Sigmoid colon (tissue), 7 donors: ENCODE measurements around the gene NPAS4. TPM values are rescaled to one million over a fixed set of nuclear protein-coding genes. Genes with fewer than 3 reads are reported as not detected.

Experiments
- DNase-seq: peaks from one replicate; pipeline ENCODE4 v3.0.0-alpha.2; 2019
- H3K27ac ChIP-seq, 4 donors: fragments of 200-600 bp; sonication (generic); one replicate each; pipeline ENCODE4 v1.5.1; 2016 to 2019; ENCODE audit warnings: mild to moderate bottlenecking in 1 of 4
- H3K27me3 ChIP-seq, 3 donors: fragments of 200-600 bp; sonication (generic); one replicate each; pipeline ENCODE4 v1.5.1; 2019; ENCODE audit warnings: mild to moderate bottlenecking in 1 of 3
- H3K36me3 ChIP-seq, 4 donors: fragments of 200-600 bp; sonication (generic); one replicate each; pipeline ENCODE4 v1.5.1; 2016 to 2019
- H3K4me1 ChIP-seq, 4 donors: fragments of 200-600 bp; sonication (generic); one replicate each; pipeline ENCODE4 v1.5.1; 2017 to 2019
- H3K4me3 ChIP-seq, 4 donors: fragments of 200-600 bp; sonication (generic); one replicate each; pipeline ENCODE4 v1.5.1; 2017 to 2019; ENCODE audit warnings: mild to moderate bottlenecking in 2 of 4, moderate library complexity in 1 of 4
- H3K9me3 ChIP-seq, 4 donors: fragments of 200-600 bp in 3 of 4; sonication (generic) in 3 of 4; one replicate each; pipeline versions ENCODE4 v1.5.1 to v1.6.1; 2013 to 2019
- EP300 ChIP-seq, 4 donors: sonication (generic); formaldehyde crosslinking; IDR thresholded peaks; one replicate each; pipeline ENCODE4 v1.6.1; 2017; ENCODE audit warnings: antibody characterized with exemption in 4 of 4
- POLR2A ChIP-seq, 2 donors: fragments of 450-650 bp; IDR thresholded peaks; one replicate each; pipeline ENCODE4 v1.6.1; 2016; ENCODE audit warnings: antibody characterized with exemption in 2 of 2, mild to moderate bottlenecking in 2 of 2, moderate library complexity in 2 of 2
- POLR2AphosphoS5 ChIP-seq, 4 donors: sonication (generic); formaldehyde crosslinking; IDR thresholded peaks; one replicate each; pipeline ENCODE4 v1.6.1; 2017; ENCODE audit warnings: antibody characterized with exemption in 4 of 4
- WGBS, 2 donors: extraction: QIAGEN DNeasy Blood & Tissue Kit; methylation state at CpG; one replicate each; pipeline ENCODE4 v1.1.7; 2013; 5-methylcytosine and 5-hydroxymethylcytosine counted together
- intact Hi-C: fragments of 100-400 bp; cut with DNase I; formaldehyde crosslinking; loops from one replicate; pipeline ENCODE4 v1.15.1; 2023
- polyA plus RNA-seq, 3 donors: library from polyadenylated mRNA; stranded (reverse); fragments of 200-250 nt; gene quantifications; one replicate each; pipeline ENCODE4 v1.2.3, GENCODE V29; 2013
- total RNA-seq, 4 donors: library from RNA; depleted of rRNA; stranded (reverse); fragments of >200 nt; gene quantifications; one replicate each; pipeline ENCODE4 v1.1.0, GENCODE V29; 2016
- TF ChIP-seq, protein P1 (sequence below), 4 experiments: fragments of 450-650 bp in 3 of 4; fragments of 200-600 bp in 1 of 4; IDR thresholded peaks; one replicate each; pipeline ENCODE4 v1.5.1; 2016 to 2019; ENCODE audit warnings: antibody characterized with exemption in 4 of 4, mild to moderate bottlenecking in 3 of 4, moderate library complexity in 2 of 4
- donor health status: healthy with polysubstance abuse.
- donor health status: Bipolar disorder and iron deficiency.
- donor health status: healthy.

Gene NPAS4
- total and polyA plus RNA-seq, 7 donors: 0.19 to 2.5 (median 0.71) TPM; not detected in 2

DNA sequence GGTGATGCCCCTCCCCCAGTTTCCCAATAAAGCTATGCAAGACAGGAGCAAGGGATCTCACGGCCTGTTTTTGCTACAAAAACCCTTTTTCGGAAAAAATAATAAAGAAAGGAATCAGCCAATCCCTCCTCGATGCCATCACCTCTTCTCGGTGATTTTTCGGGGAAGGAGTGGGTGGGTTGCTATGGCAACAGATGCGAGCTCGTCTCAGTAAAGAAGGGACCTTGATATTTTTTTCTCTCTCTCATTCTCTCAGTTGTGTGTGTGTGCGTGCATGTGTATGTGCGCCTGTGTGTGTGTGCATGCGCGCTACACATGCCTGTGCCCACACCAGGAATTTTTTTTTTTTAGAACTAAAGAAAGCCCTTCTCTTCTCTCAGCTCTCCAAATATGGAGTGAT, 3.8 kb upstream of the NPAS4 start:
- intact Hi-C loops: no loop called here
- peak overlapping the region in 2 of 4 donors; percentile 39 to 96 for H3K27ac ChIP-seq
- TF ChIP-seq EP300 (IDR thresholded peaks at IDR 0.05): no peak
- no peak for TF ChIP-seq POLR2AphosphoS5 (IDR thresholded peaks at IDR 0.05)
- TF ChIP-seq POLR2A (IDR thresholded peaks at IDR 0.05): no peak
- TF ChIP-seq, protein P1, sequence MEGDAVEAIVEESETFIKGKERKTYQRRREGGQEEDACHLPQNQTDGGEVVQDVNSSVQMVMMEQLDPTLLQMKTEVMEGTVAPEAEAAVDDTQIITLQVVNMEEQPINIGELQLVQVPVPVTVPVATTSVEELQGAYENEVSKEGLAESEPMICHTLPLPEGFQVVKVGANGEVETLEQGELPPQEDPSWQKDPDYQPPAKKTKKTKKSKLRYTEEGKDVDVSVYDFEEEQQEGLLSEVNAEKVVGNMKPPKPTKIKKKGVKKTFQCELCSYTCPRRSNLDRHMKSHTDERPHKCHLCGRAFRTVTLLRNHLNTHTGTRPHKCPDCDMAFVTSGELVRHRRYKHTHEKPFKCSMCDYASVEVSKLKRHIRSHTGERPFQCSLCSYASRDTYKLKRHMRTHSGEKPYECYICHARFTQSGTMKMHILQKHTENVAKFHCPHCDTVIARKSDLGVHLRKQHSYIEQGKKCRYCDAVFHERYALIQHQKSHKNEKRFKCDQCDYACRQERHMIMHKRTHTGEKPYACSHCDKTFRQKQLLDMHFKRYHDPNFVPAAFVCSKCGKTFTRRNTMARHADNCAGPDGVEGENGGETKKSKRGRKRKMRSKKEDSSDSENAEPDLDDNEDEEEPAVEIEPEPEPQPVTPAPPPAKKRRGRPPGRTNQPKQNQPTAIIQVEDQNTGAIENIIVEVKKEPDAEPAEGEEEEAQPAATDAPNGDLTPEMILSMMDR (IDR thresholded peaks at IDR 0.05): no peak

DNA sequence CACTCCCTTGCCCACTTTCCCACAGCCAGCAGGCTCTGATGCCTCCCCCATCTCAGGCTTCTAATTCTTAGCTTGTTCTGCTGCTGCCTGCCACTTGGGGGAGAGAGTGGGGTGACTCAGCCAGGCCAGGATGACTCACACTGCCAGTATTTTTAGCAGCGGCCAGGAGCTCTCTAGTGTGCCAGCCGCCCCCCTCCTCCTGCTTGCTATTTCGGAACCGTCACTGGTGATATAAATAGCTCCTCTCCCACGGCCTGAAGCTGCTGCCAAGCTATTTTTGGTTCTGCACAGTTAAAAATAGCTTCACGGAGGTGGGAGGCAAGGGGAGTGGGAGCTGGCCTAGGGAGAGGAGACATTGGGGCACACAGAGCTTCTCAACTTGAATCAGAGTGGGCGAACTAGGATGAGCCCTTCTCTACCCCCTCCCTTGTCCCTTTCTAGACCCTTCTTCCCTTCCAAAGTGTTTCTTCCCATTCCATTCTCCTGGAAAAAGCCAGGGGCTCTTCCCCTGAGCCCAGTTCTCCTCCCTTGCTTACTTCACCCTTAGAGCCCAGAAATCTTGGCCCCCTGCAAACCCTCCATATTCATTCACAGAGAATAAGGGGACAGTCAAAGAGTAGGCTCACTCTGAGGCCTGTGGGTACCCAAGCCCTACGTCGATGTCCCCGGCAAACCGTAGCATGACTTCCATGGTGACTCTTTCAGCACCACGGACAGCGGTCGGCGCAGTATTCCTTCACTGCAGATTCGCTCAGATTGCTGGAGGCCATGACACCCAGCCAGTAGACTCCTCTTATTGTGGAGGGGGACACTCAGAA, 2.5 kb upstream of the NPAS4 start:
- 10 to 18% methylated on average over 16 of the region's 16 CpGs for WGBS, 2 donors
- H3K27me3 ChIP-seq: no peaks in the 10 kb centered on the region
- intact Hi-C loops: no loop called here
- peak overlapping the region; percentile 66 to 96 (median 76) for H3K27ac ChIP-seq
- peaks cover 0 to 64% (median 56%) of the 10 kb centered on the region in 4 donors for H3K4me1 ChIP-seq
- peak; percentile 77 to 92 (median 88) for TF ChIP-seq EP300 (IDR thresholded peaks at IDR 0.05)
- peak; percentile 57 to 81 (median 79) for TF ChIP-seq POLR2AphosphoS5 (IDR thresholded peaks at IDR 0.05)
- TF ChIP-seq, protein P1 (IDR thresholded peaks at IDR 0.05): peak in 3 of 4 experiments; percentile 29 to 60 (median 49)
- TF ChIP-seq POLR2A (IDR thresholded peaks at IDR 0.05): no peak
- H3K9me3 ChIP-seq: no peaks in the 10 kb centered on the region
- H3K36me3 ChIP-seq: peaks cover 0 to 14% (median 8%) of the 10 kb centered on the region in 4 donors
- DNase-seq: peak; percentile 97
- no peak overlapping the region for H3K4me3 ChIP-seq

More for the DNA sequence above, 3.8 kb upstream of the NPAS4 start:
- WGBS, 2 donors: 72 to 74% methylated on average over 11 of the region's 11 CpGs
- H3K27me3 ChIP-seq: no peaks in the 10 kb centered on the region
- H3K4me3 ChIP-seq: no peak overlapping the region
- peaks cover 0 to under 1% (median 0%) of the 10 kb centered on the region in 4 donors for H3K36me3 ChIP-seq
- no peak for DNase-seq
- no peaks in the 10 kb centered on the region for H3K9me3 ChIP-seq
- H3K4me1 ChIP-seq: peaks cover 0 to 77% (median 69%) of the 10 kb centered on the region in 4 donors

DNA sequence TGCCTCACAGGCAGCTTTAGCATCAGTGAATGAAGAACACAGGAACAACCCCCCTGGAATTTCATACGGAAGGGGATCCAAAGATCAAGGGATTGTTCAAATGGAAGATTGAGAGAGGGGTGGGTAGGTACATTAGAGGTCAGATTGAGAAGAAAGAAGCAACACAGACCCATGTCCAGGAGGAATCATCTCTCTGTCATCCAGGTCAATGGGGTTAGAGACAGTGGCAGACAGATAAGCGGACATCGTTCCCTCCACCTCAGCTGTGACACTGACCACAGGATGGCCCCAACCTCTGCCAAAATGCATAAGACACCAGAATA, 1.9 kb upstream of the NPAS4 start:
- intact Hi-C loops: no loop called here
- H3K4me3 ChIP-seq: no peak overlapping the region
- TF ChIP-seq EP300 (IDR thresholded peaks at IDR 0.05) (no peak), POLR2A (IDR thresholded peaks at IDR 0.05) (no peak), POLR2AphosphoS5 (IDR thresholded peaks at IDR 0.05) (no peak)
- TF ChIP-seq, protein P1 (IDR thresholded peaks at IDR 0.05): no peak
- H3K4me1 ChIP-seq: peaks cover 0 to 58% (median 50%) of the 10 kb centered on the region in 4 donors
- H3K27me3 ChIP-seq: no peaks in the 10 kb centered on the region
- H3K36me3 ChIP-seq: peaks cover 0 to 20% (median 14%) of the 10 kb centered on the region in 4 donors
- H3K9me3 ChIP-seq: no peaks in the 10 kb centered on the region
- DNase-seq: no peak
- H3K27ac ChIP-seq: peak overlapping the region in 2 of 4 donors; percentile 66 to 96
- 56 to 86% methylated on average over 3 of the region's 3 CpGs for WGBS, 2 donors

DNA sequence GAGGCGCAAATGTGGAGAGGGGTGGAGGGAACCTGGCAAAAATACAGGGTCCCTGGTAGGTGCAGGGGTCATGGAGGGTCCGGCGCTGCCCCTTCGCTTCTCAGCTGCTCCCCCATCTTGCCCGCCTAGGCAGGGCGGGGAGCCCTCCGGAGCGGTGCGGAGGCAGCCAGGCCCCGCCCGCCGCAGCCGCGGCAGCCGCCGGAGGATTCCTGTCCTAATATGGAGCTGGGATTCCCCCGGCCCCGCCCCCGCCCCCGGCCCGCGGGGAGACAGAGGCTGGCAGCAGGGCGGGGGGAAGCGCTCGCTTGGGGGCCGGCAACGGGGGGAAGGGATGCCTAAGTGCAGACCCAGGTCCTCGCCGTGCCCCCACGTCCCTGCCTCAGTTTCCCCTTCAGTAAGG, 1.0 kb upstream of the NPAS4 start:
- TF ChIP-seq, protein P1 (IDR thresholded peaks at IDR 0.05): no peak
- TF ChIP-seq EP300 (IDR thresholded peaks at IDR 0.05) (no peak), POLR2A (IDR thresholded peaks at IDR 0.05) (no peak), POLR2AphosphoS5 (IDR thresholded peaks at IDR 0.05) (no peak)
- 5 to 14% methylated on average over 30 of the region's 30 CpGs for WGBS, 2 donors
- Histone ChIP-seq H3K9me3 (no peaks in the 10 kb centered on the region), H3K27me3 (no peaks in the 10 kb centered on the region), H3K4me1 (peaks cover 0 to 50% (median 41%) of the 10 kb centered on the region in 4 donors), H3K36me3 (peaks cover 1 to 29% (median 22%) of the 10 kb centered on the region in 4 donors), H3K4me3 (no peak overlapping the region), H3K27ac (peak overlapping the region in 1 of 4 donors; percentile 96)
- intact Hi-C loops: no loop called here
- no peak for DNase-seq
